ENCODE measurements around the gene SATB2. TPM values are rescaled to one million over a fixed set of nuclear protein-coding genes. Genes with fewer than 3 reads are reported as not detected.

SATB2 gene
- total RNA-seq, 1 donor = 53.2 TPM

- Histone ChIP-seq H3K79me2 (ENCODE audit: insufficient read depth, low read length) (peaks cover 52% of the 10 kb centered on the region), H4K20me1 (ENCODE audit: insufficient read depth, low read length) (peaks cover 3% of the 10 kb centered on the region), H3K9me3 (ENCODE audit: low read depth, low read length) (no peaks in the 10 kb centered on the region), H3K27me3 (ENCODE audit: insufficient read depth, low read length) (no peaks in the 10 kb centered on the region), H3K4me3 (ENCODE audit: insufficient read depth, low read length) (no peak overlapping the region), H3K4me1 (ENCODE audit: insufficient read depth, low read length) (no peaks in the 10 kb centered on the region), H3K27ac (ENCODE audit: low read depth, low read length) (no peak overlapping the region), H3K36me3 (ENCODE audit: insufficient read depth, low read length) (peaks cover 35% of the 10 kb centered on the region), H2AFZ (ENCODE audit: low read length) (no peak overlapping the region), H3K4me2 (ENCODE audit: insufficient read depth, low read length) (no peak overlapping the region)
- no peak for TF ChIP-seq CTCF (IDR thresholded peaks at IDR 0.05; ENCODE audit: extremely low read depth, low read depth, low read length)
- DNase-seq (ENCODE audit: insufficient read length, low spot score, missing footprints) = no peak
Measured at GRCh38 chr2:199395311-199395710, 62.4 kb downstream of the SATB2 start.

- Histone ChIP-seq H3K4me2 (ENCODE audit: insufficient read depth, low read length) (no peak overlapping the region), H3K27ac (ENCODE audit: low read depth, low read length) (no peak overlapping the region), H3K9me3 (ENCODE audit: low read depth, low read length) (no peaks in the 10 kb centered on the region), H2AFZ (ENCODE audit: low read length) (no peak overlapping the region), H3K79me2 (ENCODE audit: insufficient read depth, low read length) (peaks cover 52% of the 10 kb centered on the region), H4K20me1 (ENCODE audit: insufficient read depth, low read length) (peaks cover 6% of the 10 kb centered on the region), H3K36me3 (ENCODE audit: insufficient read depth, low read length) (peaks cover 18% of the 10 kb centered on the region), H3K4me3 (ENCODE audit: insufficient read depth, low read length) (no peak overlapping the region), H3K4me1 (ENCODE audit: insufficient read depth, low read length) (no peaks in the 10 kb centered on the region), H3K27me3 (ENCODE audit: insufficient read depth, low read length) (no peaks in the 10 kb centered on the region)
- no peak for TF ChIP-seq CTCF (IDR thresholded peaks at IDR 0.05; ENCODE audit: extremely low read depth, low read depth, low read length)
- DNase-seq (ENCODE audit: insufficient read length, low spot score, missing footprints) = no peak
Measured at GRCh38 chr2:199392363-199392762, 65.4 kb downstream of the SATB2 start.

GRCh38 chr2:199388728-199389268 is 68.9 kb downstream of the SATB2 start:
- TF ChIP-seq CTCF (IDR thresholded peaks at IDR 0.05; ENCODE audit: extremely low read depth, low read depth, low read length) = no peak

GRCh38 chr2:199384043-199384442 is 73.7 kb downstream of the SATB2 start:
- H3K9me3 ChIP-seq (ENCODE audit: low read depth, low read length) = no peaks in the 10 kb centered on the region
- no peak for DNase-seq (ENCODE audit: insufficient read length, low spot score, missing footprints)
- no peak overlapping the region for H3K4me3 ChIP-seq (ENCODE audit: insufficient read depth, low read length)
- no peak for TF ChIP-seq CTCF (IDR thresholded peaks at IDR 0.05; ENCODE audit: extremely low read depth, low read depth, low read length)
- H3K4me1 ChIP-seq (ENCODE audit: insufficient read depth, low read length) = peaks cover 23% of the 10 kb centered on the region
- H3K79me2 ChIP-seq (ENCODE audit: insufficient read depth, low read length) = peaks cover 54% of the 10 kb centered on the region
- peaks cover 2% of the 10 kb centered on the region for H4K20me1 ChIP-seq (ENCODE audit: insufficient read depth, low read length)
- no peak overlapping the region for H2AFZ ChIP-seq (ENCODE audit: low read length)
- no peaks in the 10 kb centered on the region for H3K27me3 ChIP-seq (ENCODE audit: insufficient read depth, low read length)
- no peak overlapping the region for H3K27ac ChIP-seq (ENCODE audit: low read depth, low read length)
- peaks cover 19% of the 10 kb centered on the region for H3K36me3 ChIP-seq (ENCODE audit: insufficient read depth, low read length)
- no peak overlapping the region for H3K4me2 ChIP-seq (ENCODE audit: insufficient read depth, low read length)

More at GRCh38 chr2:199388728-199389268, 68.9 kb downstream of the SATB2 start:
- H2AFZ ChIP-seq (ENCODE audit: low read length) = no peak overlapping the region
- peaks cover 71% of the 10 kb centered on the region for H3K79me2 ChIP-seq (ENCODE audit: insufficient read depth, low read length)
- H3K36me3 ChIP-seq (ENCODE audit: insufficient read depth, low read length) = peaks cover 9% of the 10 kb centered on the region
- DNase-seq (ENCODE audit: insufficient read length, low spot score, missing footprints) = no peak
- no peaks in the 10 kb centered on the region for H3K9me3 ChIP-seq (ENCODE audit: low read depth, low read length)
- no peaks in the 10 kb centered on the region for H3K4me1 ChIP-seq (ENCODE audit: insufficient read depth, low read length)
- H3K27me3 ChIP-seq (ENCODE audit: insufficient read depth, low read length) = no peaks in the 10 kb centered on the region
- no peak overlapping the region for H3K27ac ChIP-seq (ENCODE audit: low read depth, low read length)
- no peak overlapping the region for H3K4me3 ChIP-seq (ENCODE audit: insufficient read depth, low read length)
- H3K4me2 ChIP-seq (ENCODE audit: insufficient read depth, low read length) = no peak overlapping the region
- H4K20me1 ChIP-seq (ENCODE audit: insufficient read depth, low read length) = peaks cover 6% of the 10 kb centered on the region

Data from osteoblast (primary cell).